ENCODE measurements around the gene ARHGEF38.
"Not testable (repeated sequence)": the region's sequence is repeated elsewhere in the genome, so short reads cannot be mapped to it uniquely, and the experiment has no call there.

ARHGEF38 gene

DNA sequence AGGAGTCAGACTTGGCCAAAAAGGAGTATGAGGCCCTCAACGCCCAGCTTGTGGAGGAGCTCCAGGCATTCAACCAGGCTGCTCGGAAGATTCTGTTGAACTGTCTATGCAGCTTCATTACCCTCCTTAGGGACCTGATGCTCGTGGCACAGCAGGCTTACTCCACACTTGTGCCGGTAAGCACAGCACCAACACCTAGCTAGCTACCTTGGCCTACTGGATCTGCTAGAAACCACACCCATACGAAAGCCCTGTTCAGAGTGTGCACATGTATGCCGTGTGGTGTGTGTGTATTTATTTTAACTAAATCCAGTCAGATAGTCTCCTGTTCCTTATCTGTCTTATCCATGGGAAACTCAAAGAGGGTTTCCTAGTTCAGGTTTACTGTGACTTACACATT lies 106.8 kb downstream of the ARHGEF38 start:
- DNase-seq, result no peak

DNA sequence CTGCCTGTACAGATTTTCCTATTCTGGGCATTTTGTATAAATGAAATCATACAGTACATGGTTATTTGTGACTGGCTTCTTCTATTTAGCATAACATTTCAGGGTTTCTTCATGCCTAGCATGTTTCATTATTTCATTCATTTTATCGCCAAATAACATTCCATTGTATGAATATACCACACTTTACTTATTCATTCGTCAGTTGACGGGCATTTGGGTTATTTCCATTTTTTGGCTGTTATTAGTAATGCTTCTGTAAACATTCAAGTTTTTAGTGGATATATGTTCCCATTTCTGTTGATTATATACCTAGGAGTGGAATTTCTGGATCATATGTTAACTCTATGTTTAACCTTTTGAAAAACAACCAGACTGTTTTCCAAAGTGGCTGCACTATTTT lies 108.6 kb downstream of the ARHGEF38 start:
- no peak for DNase-seq

DNA sequence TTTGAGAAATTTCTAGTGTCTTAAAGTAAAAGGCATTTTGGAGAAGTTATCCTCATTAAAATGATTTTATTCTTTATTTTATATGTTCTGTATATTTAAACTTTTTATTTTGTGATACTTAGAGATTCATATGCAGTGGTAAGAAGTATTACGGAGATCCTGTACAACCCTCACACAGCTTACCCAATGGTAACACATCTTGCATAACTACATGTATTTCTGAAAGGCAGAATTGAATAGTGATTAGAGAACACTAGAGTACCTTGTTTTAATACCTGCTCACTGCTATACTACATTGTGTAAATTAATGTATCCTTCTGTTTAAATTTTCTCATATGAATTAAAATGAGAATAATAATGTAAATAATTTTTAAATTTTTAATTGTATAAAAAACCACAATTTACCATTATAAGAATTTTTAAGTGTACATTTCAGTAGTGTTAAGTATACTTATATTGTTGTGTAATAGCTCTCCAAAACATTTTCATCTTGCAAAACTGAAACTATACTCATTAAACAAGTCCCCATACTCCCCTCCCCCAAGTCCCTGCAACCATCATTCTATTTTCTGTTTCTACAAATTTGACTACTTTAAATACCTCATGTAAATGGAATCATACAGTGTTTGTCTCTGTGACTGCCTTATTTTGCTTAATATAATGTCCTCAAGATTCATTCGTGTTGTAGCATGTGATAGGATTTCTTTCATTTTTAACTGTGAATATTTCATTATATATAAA lies 110.7 kb downstream of the ARHGEF38 start:
- DNase-seq, result no peak

DNA sequence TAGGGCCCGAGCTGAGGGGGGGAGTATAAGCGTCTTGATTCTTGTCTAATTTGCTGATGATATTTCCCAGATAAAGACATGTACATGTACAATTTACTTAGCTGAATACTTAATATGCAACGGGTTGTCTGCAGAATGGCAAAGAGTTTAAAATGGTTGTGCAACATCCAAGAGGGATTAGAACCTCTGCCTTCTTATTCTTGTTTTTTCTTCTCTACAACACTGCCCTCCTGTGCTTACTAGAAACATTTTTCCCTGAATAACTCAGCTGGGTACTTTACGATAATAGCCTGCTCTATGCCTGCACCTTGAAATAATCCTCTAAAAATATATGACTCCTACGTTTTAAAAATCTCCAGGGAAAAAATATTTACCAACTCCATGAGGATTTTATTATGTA lies 114.3 kb downstream of the ARHGEF38 start:
- peak; percentile 3 for DNase-seq

DNA sequence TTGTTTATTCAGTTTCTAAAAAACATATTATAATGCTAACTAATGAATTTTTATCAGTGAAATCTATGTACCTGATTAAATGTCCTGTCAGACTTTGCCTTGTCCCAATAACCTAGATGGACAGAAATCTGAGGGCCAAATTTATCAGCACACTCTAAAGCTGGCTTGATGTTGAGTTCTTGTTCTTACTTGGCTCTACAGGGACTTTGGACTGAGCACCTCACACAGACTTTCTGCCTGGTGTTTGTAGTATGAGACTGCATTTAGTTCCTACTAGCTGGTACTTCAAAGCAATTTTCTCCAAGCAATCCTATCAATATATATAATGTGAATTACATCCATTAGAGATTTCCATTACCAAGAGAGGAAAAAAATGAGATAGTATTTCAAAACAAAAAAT lies 118.3 kb downstream of the ARHGEF38 start:
- no peak for DNase-seq

DNA sequence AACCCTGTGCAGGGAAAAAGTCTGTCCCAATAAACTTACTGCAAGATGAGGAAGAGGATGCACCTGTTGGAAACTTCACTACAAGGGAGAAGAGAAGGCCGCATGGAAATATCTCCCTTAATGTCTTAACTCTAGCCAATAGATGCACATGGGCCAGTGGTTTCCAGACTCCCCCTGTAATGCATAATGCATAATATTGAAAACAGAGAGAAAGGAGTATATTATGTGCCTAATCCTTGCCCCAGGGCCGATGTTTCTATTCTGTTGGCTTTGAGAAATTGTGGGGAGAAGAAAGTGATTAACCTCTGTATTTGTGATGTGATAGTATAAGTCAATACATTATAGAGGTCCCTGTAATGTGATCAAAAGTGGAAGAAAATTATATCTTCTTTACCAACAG lies 118.9 kb downstream of the ARHGEF38 start:
- DNase-seq, result no peak

DNA sequence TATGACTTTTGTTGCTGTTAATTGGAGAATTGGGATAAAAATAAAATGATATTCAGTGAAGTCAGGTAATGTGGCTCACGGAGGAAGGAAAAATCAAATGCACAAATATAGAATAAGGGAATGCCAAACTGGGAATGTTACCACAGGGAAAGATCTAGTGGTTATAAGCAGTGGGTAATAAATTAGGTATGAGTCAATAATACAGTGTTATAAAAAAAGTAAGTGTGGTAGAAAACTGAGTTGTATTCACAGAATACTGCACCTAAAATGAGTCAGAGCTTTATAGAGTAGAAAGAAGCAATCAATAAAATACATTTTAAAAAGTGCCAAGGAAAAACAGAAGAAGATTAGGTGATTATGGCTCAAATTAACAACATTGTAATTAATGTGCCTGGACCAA lies 121.6 kb downstream of the ARHGEF38 start:
- DNase-seq, result no peak

DNA sequence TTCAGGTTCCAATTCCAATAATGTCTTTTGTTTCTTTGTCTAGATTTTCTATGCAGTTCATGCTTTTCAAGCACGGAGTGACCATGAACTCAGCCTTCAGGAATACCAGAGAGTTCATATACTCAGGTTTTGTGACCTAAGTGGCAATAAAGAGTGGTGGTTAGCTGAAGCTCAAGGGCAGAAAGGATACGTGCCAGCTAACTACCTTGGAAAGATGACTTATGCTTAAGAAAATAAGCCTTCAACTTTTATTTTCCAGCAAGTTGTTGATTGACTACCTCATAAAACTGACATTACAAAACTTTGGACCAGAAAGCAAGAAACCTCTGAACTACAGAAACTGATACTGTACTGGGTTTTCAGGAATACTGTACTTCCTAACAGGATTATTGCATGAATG lies 125.3 kb downstream of the ARHGEF38 start:
- no peak for DNase-seq

DNA sequence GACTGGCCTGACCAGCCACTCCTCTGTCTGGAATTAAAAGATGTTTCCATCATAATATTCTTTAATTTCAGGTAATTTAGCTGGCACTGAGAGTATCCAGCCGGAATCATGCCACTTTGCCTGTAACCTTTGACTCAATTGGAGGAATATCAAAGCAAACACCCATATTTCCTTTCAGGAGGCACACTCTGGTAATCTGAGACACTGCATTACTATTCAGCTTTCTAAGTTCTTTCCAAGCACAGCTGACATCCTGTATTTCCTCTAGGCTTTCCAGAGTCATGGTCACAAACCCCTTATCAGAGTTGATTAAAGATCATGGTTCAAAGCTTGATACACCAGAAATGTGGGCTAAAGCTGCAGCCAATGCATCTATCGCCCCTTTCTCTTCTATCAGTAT lies 126.8 kb downstream of the ARHGEF38 start:
- DNase-seq, result no peak

DNA sequence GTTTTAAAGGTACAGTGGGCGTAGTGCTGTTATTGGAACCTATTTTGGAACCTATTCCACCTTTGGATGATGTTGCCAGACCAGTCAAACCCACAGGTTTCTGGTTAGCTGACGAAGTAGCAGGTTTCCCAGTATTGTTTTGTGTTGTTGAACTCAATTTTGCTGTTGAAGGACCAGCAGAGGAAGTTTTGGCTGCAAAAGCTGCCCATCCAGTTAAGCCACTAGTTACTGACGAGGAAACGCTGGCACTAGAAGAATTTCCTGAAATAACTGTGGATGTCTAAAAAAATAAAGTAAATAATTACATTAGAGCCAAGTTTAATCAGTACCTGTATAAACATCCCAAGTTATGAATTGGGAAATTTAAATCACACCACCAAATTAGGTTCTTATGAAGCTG lies 130.6 kb downstream of the ARHGEF38 start:
- no peak for DNase-seq

DNA sequence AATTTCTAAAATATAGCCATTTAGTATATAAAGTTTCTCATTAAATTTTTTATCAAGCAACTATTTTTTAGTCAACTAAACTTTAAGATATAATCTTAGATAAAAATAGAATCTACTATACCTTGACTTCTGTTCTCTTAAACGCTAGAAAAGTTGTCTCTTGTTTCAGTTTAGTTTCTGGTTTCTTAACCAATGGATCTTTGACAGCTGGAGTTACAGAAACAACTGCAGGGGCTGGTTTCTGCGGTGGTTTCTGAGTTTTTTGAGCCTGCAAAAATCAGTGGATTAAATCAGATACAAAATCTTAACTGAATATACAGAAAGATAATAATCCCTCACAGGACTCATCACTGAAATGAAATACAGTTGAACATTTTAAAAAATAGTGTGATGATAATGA lies 134.2 kb downstream of the ARHGEF38 start:
- DNase-seq, result no peak

DNA sequence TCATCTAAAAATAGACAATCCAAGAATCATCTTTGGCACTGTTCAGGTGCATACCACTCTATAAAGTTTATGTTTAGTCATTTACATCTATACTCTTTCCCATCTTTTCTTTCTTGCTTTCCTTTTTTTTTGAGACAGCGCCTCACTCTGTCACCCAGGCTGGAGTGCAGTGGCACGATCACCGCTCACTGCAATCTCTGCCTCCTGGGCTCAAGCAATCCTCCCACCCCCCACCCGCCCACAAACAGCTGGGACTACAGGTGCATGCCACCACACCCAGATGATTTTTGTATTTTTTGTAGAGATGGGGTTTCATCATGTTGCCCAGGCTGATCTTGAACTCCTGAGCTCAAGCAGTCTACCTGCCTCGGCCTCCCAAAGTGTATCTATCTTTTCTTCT lies 142.4 kb downstream of the ARHGEF38 start:
- DNase-seq, result not testable (repeated sequence)

DNA sequence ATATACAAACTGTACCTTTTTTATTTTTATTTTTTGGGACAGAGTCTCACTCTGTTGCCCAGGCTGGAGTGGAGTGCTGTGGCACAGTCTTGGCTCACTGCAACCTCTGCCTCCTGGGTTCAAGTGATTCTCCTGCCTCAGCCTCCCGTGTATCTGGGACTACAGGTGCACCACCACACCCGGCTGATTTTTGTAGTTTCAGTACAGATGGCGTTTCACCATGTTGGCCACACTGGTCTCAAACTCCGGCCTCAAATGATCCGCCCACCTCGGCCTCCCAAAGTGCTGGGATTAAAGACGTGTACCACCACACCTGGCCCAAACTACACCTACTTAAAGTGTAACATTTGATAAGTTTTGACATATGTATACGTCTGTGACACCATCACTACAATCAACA lies 143.4 kb downstream of the ARHGEF38 start:
- not testable (repeated sequence) for DNase-seq

DNA sequence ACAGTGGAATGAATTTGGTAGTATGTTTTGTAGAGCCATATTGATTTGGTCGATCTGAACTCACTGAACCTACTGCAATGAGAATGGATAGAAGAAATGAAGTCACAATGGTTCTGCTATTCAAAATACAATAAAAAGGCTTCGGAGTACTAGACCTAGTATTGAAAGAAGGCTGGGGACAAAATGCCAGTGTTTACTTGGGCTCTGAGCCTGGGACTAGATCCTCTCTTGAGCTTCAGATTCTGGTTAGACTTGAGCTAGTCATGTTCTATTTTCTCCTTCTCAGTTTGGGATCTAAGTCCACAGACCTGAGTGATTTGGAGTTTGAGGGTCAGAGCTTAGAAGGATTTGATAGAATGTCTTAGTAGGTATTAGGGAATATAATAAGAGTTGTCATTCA lies 146.2 kb downstream of the ARHGEF38 start:
- no peak for DNase-seq

DNA sequence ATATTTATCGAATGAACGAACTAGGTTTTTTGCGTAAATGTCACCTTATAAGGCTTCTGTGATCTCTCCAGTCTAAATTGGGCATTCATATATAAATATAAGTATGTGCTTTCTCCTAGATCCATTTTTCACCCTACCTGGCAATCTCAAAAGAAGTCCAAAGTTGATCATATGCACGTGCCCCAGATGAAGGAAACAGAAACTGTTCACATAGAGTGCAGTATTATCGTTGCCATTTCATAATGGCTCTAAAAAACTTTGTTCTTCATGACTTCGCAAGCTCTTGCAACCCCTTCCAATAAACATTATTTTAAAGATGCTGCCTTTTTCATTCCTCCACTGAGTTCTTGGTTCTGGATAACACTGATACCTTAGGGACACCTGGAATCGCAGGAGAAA lies 155.4 kb downstream of the ARHGEF38 start:
- peak; percentile 2 for DNase-seq

DNA sequence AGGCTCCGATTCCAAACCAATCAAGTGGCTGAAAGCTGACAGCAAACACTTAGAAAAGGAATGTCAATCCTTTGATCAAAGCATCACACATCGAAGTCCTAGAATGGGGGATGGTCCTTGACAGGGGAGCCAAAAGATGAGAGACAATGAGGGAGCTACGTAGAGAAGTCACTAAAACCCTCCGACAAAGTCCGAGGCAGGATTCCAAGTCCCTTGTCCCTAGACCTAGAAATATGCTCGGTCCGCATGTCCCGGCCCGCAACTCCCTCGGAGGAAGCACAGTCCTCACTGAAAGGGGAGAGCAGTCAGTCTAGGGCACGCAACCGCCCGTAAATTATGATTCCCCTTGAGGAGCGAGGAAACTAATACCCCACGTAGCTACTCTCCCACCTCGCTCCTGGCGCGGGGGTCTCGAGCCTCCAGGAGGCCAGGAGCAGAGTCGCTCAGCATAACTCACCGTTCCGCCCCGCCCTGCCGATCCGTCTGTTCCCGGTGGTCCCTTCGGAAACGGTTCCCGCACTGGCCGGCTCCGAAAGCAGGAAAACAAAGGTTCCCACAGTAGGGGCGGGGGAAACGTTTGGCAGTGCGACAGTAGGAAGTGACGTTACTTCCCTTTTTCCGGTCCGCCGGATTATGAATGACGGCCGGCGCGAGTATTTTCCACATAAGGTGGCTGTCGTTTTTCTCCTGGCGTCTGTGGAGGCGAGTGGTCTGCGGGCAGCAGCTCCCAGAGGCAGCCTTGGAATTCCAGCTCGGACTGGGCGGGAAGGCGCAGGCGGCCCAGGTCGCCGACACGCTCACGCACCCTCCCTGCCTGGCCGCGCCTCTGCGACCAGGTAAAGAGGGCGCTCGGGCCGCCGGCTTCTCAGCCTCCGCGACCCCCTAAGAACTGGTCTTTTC lies 156.0 kb downstream of the ARHGEF38 start, which contains the start of the genes GSTCD and INTS12:
Gene GSTCD, plus strand, starts transcription at position 604 of the 900 bp plus-strand sequence. CDS start 8,830 bp downstream, outside the sequence.
Gene INTS12, minus strand, starts transcription at position 509 of the 900 bp plus-strand sequence. CDS start 8,684 bp downstream, outside the sequence.
- DNase-seq, result peak; percentile 92

DNA sequence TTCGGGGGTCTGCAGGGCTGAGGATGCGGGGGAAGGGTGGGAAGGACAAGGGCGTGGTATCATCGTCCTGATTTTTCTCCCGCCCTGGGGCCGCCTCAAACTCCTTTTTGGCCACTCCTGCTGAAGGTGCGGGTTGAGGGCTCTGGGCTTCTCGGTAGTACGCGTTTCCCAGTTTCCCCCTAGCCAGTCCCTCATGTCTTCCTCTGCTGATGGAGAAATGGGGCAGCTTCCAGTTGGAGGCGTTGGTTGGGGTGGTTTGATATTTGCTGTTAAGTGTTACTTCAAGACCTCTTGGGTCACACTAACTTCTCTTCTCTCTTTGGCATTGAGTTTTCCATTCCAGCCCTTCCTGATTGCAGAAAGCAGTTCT lies 156.6 kb downstream of the ARHGEF38 start:
- DNase-seq, result peak; percentile 7

DNA sequence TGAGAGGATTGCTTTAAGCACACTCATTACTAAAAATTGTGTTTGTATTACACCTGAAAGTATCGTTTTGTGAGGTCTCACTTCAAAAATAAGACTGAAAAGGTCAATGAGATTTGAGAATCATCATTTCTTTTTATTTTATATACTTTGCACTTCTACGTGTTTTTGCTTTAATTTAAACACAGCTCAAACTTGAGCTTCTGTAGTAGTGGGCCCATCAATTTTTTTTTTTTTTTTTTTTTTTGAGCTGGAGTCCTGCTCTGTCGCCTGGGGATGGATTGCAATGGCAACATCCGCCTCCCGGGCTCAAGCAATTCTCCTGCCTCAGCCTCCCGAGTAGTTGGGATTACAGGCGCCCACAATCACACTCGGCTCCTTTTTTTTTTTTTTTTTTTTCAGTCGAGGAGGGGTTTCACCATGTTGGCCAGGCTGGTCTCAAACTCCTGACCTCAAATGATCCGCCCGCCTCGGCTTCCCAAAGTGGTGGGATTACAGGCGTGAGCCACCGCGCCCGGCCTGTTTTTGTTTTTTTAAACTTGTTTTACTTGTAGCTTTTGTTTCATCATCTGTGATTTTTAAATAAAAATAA lies 157.7 kb downstream of the ARHGEF38 start:
- no peak for DNase-seq

DNA sequence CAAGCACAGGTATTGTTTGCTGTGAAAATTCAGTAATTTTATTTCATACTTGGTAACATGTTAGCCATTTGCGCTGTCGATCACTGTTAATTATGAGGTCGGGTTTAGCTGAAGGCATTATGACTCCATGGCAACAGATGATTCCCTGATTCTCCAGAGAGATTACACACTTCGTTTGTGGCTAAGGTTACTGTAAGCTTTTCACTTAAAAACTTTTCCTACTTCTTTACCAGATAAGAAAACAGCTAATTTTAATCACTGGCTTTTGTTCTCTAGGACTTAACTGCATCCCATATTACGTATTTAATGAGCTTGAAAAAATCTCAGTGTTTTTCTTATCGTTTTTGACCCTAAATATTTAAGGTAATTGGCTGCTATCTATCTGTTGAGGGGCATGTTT lies 158.3 kb downstream of the ARHGEF38 start:
- DNase-seq, result no peak

DNA sequence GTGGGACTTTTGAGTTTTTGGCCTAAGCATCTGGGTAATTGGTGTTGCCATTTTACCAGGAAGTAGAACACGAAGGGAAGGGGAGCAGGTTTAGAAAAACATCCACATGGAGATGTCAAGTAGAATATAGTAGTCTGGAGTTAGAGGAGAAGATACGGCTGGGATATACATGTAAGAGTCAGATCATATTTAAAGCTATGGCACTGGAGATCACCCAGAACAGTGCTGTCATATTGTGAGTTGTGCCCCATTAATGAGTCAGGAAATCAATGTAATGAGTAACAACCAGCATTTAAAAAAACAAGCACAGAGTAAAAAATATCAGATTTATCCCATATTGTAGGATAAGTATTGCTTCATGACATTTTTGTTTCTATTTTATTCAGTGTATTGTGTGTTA lies 160.3 kb downstream of the ARHGEF38 start:
- no peak for DNase-seq

DNA sequence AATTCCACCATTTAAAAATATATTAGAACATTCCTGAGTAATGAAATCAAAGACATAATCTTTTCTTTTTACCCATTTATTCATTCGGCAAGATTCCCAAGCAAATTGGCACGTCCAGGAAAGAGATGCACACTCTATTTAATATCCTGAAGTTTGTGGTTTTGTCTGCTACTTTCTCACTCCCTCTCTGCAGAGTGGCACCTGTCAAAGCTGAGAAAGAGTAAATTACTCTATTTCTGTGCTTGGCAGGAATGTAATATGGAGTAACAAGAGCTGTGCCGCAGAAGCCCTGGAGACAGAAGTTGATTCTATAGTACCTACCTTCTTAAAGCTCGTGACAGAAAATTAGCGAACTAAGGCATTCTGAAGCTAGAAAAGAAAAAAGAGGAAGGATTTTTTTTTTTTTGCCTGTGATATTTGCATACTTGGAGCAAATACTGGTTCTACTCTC lies 161.7 kb downstream of the ARHGEF38 start:
- peak; percentile 73 for DNase-seq

DNA sequence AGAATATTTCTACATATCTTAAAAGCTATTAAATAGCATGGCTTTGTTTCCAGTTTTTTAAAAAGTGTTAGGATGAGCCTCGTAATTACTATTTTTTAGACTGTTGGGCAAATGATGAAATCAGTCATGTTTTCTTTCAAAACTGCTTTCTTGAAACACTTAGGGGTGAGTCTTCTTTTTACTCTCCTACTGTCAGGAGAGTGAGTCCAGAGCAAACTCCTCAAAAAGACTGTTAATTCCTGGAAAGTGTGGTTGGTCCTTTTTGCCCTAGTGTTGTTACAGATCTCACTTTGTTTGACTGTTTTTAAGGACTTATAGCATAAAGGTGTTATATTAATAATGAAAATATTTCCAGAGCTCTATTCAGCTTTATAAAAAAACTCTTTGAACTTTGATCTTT lies 162.5 kb downstream of the ARHGEF38 start:
- DNase-seq, result peak; percentile 15

DNA sequence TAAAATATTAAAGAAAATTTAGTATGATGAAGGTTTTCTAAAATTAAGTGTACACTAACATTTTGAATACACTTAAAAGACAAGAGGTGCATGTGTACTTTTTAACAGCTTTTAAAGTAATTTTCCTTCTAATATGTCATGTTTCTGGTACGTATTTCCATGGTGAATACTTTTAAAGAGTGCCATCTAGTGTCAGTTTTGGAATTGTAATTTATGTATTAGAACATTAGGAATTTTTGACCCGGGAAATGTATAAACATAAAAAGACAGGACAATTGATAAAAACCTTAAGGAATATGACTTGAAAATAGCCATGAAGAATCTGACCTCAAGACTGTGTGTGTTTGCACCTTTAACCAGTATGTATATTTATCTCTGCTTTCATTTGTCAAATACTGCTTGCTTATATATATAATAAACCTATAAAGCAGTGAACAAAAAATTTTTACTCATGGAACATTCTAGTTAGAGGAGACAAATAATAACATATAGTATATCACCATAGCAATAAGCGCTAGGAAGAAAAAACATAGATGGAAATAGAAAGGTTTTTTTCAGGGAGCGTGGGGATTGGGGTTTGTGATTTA lies 163.4 kb downstream of the ARHGEF38 start:
- peak; percentile 61 for DNase-seq

Data from inflammatory macrophage treated with lipopolysaccharide for 4 hours (primary cell).